B cell (primary cell): ENCODE results near the gene TSEN2.

Experiments
- EZH2 ChIP-seq: IDR thresholded peaks from 2 replicates; pipeline ENCODE4 v1.6.1; 2012; ENCODE audit warnings: borderline replicate concordance, low read depth, mild to moderate bottlenecking, moderate library complexity, low read length; ENCODE audit not compliant: insufficient read depth, poor library complexity, severe bottlenecking
- TF ChIP-seq, protein P1 (sequence below): fragments of 200-600 bp; IDR thresholded peaks from one replicate; pipeline ENCODE4 v1.8.0; 2022; ENCODE audit warnings: antibody characterized with exemption, mild to moderate bottlenecking

DNA sequence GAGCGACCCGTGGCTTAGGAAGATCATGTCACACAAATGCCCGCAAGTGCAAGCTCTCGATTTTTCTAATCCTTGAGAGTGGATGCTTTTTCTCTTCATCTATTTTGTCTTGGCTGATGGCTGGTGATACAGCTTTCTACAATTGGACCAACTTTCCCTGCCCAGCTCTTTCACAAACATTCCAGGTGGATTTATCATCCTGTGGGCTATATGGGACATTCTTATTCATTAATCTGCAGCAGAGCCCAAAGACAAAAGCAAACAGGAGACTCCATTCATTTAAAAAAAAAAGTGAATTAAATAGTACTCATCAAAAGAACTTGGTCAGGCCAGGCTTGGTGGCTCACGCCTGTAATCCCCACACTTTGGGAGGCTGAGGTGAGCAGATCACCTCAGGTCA, 14.2 kb upstream of the TSEN2 start:
- TF ChIP-seq, protein P1, sequence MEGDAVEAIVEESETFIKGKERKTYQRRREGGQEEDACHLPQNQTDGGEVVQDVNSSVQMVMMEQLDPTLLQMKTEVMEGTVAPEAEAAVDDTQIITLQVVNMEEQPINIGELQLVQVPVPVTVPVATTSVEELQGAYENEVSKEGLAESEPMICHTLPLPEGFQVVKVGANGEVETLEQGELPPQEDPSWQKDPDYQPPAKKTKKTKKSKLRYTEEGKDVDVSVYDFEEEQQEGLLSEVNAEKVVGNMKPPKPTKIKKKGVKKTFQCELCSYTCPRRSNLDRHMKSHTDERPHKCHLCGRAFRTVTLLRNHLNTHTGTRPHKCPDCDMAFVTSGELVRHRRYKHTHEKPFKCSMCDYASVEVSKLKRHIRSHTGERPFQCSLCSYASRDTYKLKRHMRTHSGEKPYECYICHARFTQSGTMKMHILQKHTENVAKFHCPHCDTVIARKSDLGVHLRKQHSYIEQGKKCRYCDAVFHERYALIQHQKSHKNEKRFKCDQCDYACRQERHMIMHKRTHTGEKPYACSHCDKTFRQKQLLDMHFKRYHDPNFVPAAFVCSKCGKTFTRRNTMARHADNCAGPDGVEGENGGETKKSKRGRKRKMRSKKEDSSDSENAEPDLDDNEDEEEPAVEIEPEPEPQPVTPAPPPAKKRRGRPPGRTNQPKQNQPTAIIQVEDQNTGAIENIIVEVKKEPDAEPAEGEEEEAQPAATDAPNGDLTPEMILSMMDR, result no peak
- TF ChIP-seq EZH2, result no peak
